Transverse colon (tissue), 4 donors: ENCODE measurements around the gene AQP11. TPM values are rescaled to one million over a fixed set of nuclear protein-coding genes. Genes with fewer than 3 reads are reported as not detected.
"Not testable (repeated sequence)": the region's sequence is repeated elsewhere in the genome, so short reads cannot be mapped to it uniquely, and the experiment has no call there.

Experiments
- DNase-seq: peaks from one replicate; pipeline ENCODE4 v3.0.0-alpha.2; 2019
- H3K27ac ChIP-seq, 4 donors: fragments of 200-600 bp; sonication (generic); 2 replicates each; pipeline ENCODE4 v1.5.1; 2016 to 2018; ENCODE audit warnings: inconsistent platforms in 4 of 4
- H3K27me3 ChIP-seq: fragments of 200-600 bp; sonication (generic); 2 replicates; pipeline ENCODE4 v1.5.1; 2017; ENCODE audit warnings: inconsistent platforms
- H3K36me3 ChIP-seq, 4 donors: fragments of 200-600 bp; sonication (generic); 2 replicates each; pipeline ENCODE4 v1.5.1; 2017 to 2019; ENCODE audit warnings: inconsistent platforms in 4 of 4
- H3K4me1 ChIP-seq, 4 donors: fragments of 200-600 bp; sonication (generic); 2 replicates each; pipeline ENCODE4 v1.5.1; 2017 to 2020; ENCODE audit warnings: inconsistent platforms in 4 of 4
- H3K4me3 ChIP-seq, 4 donors: fragments of 200-600 bp; sonication (generic); 1 replicate in 1 of 4; 2 replicates in 3 of 4; pipeline versions ENCODE4 v1.5.1 to v1.6.1; 2017 to 2019; ENCODE audit warnings: inconsistent platforms in 4 of 4
- H3K9me3 ChIP-seq, 2 donors: fragments of 200-600 bp; sonication (generic); 2 replicates each; pipeline ENCODE4 v1.5.1; 2017 to 2019; ENCODE audit warnings: inconsistent platforms in 2 of 2
- EP300 ChIP-seq: sonication (generic); formaldehyde crosslinking; IDR thresholded peaks from one replicate; pipeline ENCODE4 v1.6.1; 2017; ENCODE audit warnings: antibody characterized with exemption, low read depth
- POLR2A ChIP-seq: fragments of 450-650 bp; IDR thresholded peaks from one replicate; pipeline ENCODE4 v1.6.1; 2016; ENCODE audit warnings: antibody characterized with exemption, mild to moderate bottlenecking, moderate library complexity
- POLR2AphosphoS5 ChIP-seq, 3 donors: sonication (generic); formaldehyde crosslinking; IDR thresholded peaks; one replicate each; pipeline ENCODE4 v1.6.1; 2016; ENCODE audit warnings: antibody characterized with exemption in 3 of 3
- WGBS, 2 donors: methylation state at CpG; one replicate each; pipeline ENCODE4 v1.1.5; 2018; ENCODE audit warnings: low coverage in 1 of 2; 5-methylcytosine and 5-hydroxymethylcytosine counted together
- in situ Hi-C, 4 donors: fragments of 200-750 bp; cut with MboI; loops; one replicate each; pipeline versions ENCODE4 v1.15.0 to v1.15.1; 2017; ENCODE audit warnings: low sequenced_read_pairs in 3 of 4, low pct_ligation_motif_present in 1 of 4, low pct_unique_long_range_greater_than_20kb in 1 of 4
- intact Hi-C: fragments of 100-400 bp; cut with DNase I; formaldehyde crosslinking; loops from one replicate; pipeline ENCODE4 v1.15.1; 2023; ENCODE audit warnings: low total_unique reads
- total RNA-seq, 4 donors: library from RNA; depleted of rRNA; stranded (reverse); fragments of >200 nt; gene quantifications; one replicate each; pipeline ENCODE4 v1.1.0, GENCODE V29; 2016
- TF ChIP-seq, protein P1 (sequence below), 5 experiments: fragments of 200-600 bp in 3 of 5; fragments of 450-650 bp in 2 of 5; sonication (generic) in 3 of 5; IDR thresholded peaks; 1 replicate in 2 of 5; 2 replicates in 3 of 5; pipeline ENCODE4 v1.5.1; 2016 to 2017; ENCODE audit warnings: antibody characterized with exemption in 5 of 5, inconsistent platforms in 3 of 5, mild to moderate bottlenecking in 2 of 5, moderate library complexity in 1 of 5

Gene AQP11
- total RNA-seq, 4 donors from 2014 or later: 2.6 to 10.2 (median 7.4) TPM

DNA sequence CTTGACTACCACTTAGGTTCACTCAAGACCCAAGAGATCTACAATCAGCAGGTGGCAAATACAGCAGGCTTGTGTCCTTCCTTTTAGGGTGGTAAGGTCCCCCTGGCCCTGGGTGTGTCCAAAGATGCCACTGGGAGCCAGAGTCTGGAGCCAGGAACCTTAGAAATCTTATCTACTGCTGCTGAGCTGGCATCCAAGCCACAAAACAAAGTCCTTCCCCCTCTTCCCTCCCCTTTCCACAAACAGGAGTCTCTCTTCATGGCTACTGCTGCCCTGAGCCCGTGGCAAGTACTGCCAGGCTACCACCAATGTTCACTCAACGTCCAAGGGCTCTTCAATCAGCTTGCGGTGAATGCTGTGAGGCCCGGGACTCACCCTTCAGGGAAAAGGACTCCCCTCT is 21.4 kb upstream of the AQP11 start:
- no peaks in the 10 kb centered on the region for H3K27me3 ChIP-seq
- in situ Hi-C loops (no loop called here), intact Hi-C loops (no loop called here)
- TF ChIP-seq POLR2A: no peak
- no peak for TF ChIP-seq EP300
- TF ChIP-seq, protein P1, sequence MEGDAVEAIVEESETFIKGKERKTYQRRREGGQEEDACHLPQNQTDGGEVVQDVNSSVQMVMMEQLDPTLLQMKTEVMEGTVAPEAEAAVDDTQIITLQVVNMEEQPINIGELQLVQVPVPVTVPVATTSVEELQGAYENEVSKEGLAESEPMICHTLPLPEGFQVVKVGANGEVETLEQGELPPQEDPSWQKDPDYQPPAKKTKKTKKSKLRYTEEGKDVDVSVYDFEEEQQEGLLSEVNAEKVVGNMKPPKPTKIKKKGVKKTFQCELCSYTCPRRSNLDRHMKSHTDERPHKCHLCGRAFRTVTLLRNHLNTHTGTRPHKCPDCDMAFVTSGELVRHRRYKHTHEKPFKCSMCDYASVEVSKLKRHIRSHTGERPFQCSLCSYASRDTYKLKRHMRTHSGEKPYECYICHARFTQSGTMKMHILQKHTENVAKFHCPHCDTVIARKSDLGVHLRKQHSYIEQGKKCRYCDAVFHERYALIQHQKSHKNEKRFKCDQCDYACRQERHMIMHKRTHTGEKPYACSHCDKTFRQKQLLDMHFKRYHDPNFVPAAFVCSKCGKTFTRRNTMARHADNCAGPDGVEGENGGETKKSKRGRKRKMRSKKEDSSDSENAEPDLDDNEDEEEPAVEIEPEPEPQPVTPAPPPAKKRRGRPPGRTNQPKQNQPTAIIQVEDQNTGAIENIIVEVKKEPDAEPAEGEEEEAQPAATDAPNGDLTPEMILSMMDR (IDR thresholded peaks at IDR 0.05): no peak
- no peak for TF ChIP-seq POLR2AphosphoS5 (IDR thresholded peaks at IDR 0.05)
- no peak for DNase-seq
- no peaks in the 10 kb centered on the region for H3K4me1 ChIP-seq
- WGBS, 2 donors: 75% methylated on average over 4 of the region's 4 CpGs; no CpG with 5 or more reads in 1 of the 2 donors
- no peaks in the 10 kb centered on the region for H3K9me3 ChIP-seq
- H3K27ac ChIP-seq: no peak overlapping the region
- H3K4me3 ChIP-seq: no peak overlapping the region
- no peaks in the 10 kb centered on the region for H3K36me3 ChIP-seq

DNA sequence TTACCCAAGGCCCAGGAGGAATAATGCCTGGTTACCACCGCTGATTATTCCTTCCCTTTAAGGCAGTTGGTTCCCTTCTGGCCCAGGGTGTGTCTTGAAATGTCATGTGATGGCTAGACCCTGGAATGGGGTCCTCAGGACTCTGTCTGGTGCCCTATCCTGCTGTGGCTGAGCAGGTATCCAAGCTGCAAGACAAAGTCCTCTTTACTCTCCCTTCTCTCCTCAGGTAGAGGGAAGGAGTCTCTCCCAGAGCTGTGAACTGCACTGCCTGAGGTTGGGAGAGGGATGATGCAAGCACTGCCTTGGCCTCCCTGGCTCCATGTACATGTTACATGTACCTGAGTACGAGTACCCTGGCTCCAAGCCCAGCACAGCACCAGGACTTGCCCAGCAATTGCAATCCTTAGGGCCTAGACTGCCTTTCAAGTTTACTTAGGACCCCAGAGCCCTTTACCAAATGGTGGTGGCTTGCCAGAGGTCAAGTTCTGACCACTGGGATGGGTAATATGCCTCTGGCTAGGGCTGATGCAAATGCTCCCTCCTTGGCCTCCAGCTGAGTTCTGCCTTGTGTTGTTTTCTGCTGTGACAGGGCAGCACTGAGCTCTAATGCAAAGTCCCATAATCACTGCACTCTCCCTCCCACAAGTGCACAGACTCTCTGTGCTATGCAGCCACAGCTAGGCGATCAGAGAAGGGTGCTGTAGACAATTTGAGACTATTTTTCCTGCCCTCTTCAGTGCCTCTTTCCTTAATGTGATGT is 20.7 kb upstream of the AQP11 start:
- WGBS, 2 donors: 75 to 80% methylated on average over 1 to 3 of the region's 3 CpGs
- in situ Hi-C loops (no loop called here), intact Hi-C loops (no loop called here)
- DNase-seq: no peak
- H3K4me3 ChIP-seq: no peak overlapping the region
- H3K4me1 ChIP-seq: no peaks in the 10 kb centered on the region
- H3K9me3 ChIP-seq: no peaks in the 10 kb centered on the region
- H3K36me3 ChIP-seq: no peaks in the 10 kb centered on the region
- TF ChIP-seq POLR2A (no peak), POLR2AphosphoS5 (IDR thresholded peaks at IDR 0.05) (no peak), EP300 (no peak)
- TF ChIP-seq, protein P1 (IDR thresholded peaks at IDR 0.05): no peak
- no peaks in the 10 kb centered on the region for H3K27me3 ChIP-seq
- H3K27ac ChIP-seq: no peak overlapping the region

DNA sequence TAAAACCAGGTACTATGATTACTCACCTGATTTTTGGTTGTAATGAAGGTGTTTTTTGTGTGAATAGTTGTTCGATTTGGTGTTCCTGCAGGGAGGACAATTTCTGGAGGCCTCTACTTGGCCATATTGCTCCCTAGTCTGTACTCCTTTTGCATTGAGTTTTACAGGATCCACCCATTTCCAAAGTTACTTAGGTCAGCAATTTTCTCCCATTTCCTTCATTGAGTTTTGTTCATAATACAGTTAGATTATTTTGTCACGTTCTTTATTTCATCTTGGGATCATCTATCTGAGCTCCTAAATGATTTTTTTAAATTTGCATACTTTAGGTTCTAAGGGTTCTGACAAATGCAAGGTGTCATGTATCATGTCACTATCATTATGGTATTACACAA is 20.1 kb upstream of the AQP11 start:
- H3K36me3 ChIP-seq: no peaks in the 10 kb centered on the region
- no peak overlapping the region for H3K27ac ChIP-seq
- H3K27me3 ChIP-seq: no peaks in the 10 kb centered on the region
- no peaks in the 10 kb centered on the region for H3K4me1 ChIP-seq
- TF ChIP-seq POLR2AphosphoS5 (IDR thresholded peaks at IDR 0.05) (no peak), EP300 (no peak), POLR2A (no peak)
- TF ChIP-seq, protein P1 (IDR thresholded peaks at IDR 0.05): no peak
- WGBS, 2 donors: 75 to 94% methylated on average over 2 of the region's 2 CpGs
- no peak overlapping the region for H3K4me3 ChIP-seq
- in situ Hi-C loops: no loop called here
- intact Hi-C loops: no loop called here
- DNase-seq: no peak
- no peaks in the 10 kb centered on the region for H3K9me3 ChIP-seq

DNA sequence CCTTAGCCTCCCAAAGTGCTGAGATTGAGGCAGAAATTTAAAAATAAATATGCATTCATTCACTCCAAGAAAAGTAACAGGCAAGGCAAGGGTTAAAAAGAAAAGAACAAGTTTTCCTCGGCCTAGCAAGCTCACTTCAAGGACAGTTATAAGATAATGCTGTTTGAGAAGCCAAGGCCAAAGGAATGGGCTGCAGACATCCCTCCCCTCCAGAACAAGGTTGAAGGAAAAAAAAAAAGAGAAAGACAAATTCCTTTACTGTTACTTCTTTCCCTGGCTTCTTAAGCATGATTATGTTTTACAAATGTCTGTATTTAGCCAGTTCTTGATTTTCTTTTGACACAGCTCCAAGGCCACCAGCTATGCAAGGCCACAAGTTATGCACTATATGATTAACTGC is 18.9 kb upstream of the AQP11 start:
- WGBS, 2 donors: 14 to 17% methylated on average over 1 of the region's 1 CpG
- H3K4me1 ChIP-seq, H3K9me3 ChIP-seq, DNase-seq, intact Hi-C loops, in situ Hi-C loops, H3K27ac ChIP-seq, H3K36me3 ChIP-seq, H3K4me3 ChIP-seq, H3K27me3 ChIP-seq: not testable (repeated sequence)

DNA sequence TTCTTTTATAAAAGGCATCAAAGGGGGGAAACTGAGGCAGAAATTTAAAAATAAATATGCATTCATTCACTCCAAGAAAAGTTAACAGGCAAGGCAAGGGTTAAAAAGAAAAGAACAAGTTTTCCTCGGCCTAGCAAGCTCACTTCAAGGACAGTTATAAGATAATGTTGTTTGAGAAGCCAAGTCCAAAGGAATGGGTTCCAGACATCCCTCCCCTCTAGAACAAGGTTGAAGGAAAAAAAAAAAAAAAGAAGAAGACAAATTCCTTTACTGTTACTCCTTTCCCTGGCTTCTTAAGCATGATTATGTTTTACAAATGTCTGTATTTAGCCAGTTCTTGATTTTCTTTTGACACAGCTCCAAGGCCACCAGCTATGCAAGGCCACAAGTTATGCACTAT is 14.3 kb upstream of the AQP11 start:
- 17 to 25% methylated on average over 1 of the region's 1 CpG for WGBS, 2 donors
- H3K4me3 ChIP-seq, intact Hi-C loops, H3K4me1 ChIP-seq, in situ Hi-C loops, H3K27me3 ChIP-seq, H3K36me3 ChIP-seq, H3K27ac ChIP-seq, H3K9me3 ChIP-seq, DNase-seq: not testable (repeated sequence)
